ENCODE results near the gene EVI5L. TPM values are rescaled to one million over a fixed set of nuclear protein-coding genes. Genes with fewer than 3 reads are reported as not detected.
A peak's percentile ranks its signal among the peaks of the same experiment; 100 is the strongest.

EVI5L gene
- total RNA-seq, 1 donor from 2014 or later = 15.5 TPM

DNA sequence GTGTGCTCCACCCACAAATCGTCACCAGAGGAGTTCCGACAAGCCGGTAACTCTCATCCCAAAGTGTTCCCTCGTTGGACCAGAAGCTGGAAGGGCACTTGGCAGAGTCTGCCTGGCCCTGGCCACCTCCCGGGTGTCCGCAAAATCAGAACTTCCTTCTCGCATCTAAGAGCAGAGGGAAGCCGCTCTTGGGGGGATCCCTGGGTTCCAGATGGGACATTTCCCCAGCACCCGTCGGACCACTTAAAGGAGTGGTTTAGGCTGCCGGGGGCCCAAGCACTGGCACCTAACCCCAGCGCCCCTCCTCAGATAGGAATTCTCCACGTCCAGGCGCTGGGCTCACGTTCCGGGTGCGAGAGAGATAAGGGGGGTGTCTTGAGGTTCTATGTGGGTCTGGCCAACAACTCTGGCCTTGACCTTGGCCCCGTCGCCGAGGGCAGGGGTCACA is 72.8 kb downstream of the EVI5L start:
- H3K36me3 ChIP-seq = no peaks in the 10 kb centered on the region
- peaks cover 22% of the 10 kb centered on the region for H3K4me1 ChIP-seq
- no peak for DNase-seq
- H3K27me3 ChIP-seq = no peaks in the 10 kb centered on the region
- intact Hi-C loops (cut with DNase I) = no loop called here
- peak overlapping the region; percentile 82 for H3K4me3 ChIP-seq
- TF ChIP-seq, protein P1, sequence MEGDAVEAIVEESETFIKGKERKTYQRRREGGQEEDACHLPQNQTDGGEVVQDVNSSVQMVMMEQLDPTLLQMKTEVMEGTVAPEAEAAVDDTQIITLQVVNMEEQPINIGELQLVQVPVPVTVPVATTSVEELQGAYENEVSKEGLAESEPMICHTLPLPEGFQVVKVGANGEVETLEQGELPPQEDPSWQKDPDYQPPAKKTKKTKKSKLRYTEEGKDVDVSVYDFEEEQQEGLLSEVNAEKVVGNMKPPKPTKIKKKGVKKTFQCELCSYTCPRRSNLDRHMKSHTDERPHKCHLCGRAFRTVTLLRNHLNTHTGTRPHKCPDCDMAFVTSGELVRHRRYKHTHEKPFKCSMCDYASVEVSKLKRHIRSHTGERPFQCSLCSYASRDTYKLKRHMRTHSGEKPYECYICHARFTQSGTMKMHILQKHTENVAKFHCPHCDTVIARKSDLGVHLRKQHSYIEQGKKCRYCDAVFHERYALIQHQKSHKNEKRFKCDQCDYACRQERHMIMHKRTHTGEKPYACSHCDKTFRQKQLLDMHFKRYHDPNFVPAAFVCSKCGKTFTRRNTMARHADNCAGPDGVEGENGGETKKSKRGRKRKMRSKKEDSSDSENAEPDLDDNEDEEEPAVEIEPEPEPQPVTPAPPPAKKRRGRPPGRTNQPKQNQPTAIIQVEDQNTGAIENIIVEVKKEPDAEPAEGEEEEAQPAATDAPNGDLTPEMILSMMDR (IDR thresholded peaks at IDR 0.05) = no peak
- no peaks in the 10 kb centered on the region for H3K9me3 ChIP-seq
- H3K27ac ChIP-seq = peak overlapping the region; percentile 84
- peak; percentile 1 for ATAC-seq

DNA sequence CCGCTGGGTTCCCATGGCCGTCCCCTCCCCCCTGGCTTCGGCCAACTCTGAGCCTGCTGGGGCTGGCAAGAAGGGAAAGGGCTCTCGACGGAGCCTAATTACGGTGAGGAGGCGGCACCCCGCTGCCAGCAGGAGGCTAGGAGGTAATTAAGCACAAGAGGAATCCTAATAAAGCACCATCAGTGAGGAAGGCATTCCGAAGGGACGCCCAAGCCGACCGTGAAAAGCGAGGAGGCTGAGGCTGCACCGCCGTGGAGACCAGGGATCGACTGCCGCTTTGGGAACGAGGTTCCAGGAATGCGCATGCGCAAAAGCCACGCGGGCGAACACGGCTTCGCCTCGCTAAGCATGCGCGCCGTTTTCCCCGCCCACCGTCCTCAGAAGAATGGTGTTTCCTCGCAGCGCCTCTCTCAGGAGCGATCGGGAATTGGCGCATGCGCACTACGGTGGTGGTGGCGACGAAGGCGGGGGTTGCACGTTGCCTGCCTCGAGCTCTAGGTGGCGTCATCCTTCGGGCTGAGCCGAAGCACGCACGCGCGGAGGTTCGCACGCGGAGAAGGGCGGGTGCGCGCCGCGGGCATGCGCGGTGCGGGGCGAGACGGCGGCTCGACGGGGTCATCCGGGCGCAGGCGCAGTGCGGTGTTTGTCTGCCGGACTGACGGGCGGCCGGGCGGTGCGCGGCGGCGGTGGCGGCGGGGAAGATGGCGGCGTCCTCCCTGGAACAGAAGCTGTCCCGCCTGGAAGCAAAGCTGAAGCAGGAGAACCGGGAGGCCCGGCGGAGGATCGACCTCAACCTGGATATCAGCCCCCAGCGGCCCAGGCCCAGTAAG is 73.4 kb downstream of the EVI5L start, which contains the start of gene MAP2K7:
MAP2K7 (plus strand) TSS at position 634 of the 830 bp plus-strand sequence; CDS start at position 702, 68 bp downstream.
- TF ChIP-seq, protein P1 (IDR thresholded peaks at IDR 0.05) = peak; percentile 62

DNA sequence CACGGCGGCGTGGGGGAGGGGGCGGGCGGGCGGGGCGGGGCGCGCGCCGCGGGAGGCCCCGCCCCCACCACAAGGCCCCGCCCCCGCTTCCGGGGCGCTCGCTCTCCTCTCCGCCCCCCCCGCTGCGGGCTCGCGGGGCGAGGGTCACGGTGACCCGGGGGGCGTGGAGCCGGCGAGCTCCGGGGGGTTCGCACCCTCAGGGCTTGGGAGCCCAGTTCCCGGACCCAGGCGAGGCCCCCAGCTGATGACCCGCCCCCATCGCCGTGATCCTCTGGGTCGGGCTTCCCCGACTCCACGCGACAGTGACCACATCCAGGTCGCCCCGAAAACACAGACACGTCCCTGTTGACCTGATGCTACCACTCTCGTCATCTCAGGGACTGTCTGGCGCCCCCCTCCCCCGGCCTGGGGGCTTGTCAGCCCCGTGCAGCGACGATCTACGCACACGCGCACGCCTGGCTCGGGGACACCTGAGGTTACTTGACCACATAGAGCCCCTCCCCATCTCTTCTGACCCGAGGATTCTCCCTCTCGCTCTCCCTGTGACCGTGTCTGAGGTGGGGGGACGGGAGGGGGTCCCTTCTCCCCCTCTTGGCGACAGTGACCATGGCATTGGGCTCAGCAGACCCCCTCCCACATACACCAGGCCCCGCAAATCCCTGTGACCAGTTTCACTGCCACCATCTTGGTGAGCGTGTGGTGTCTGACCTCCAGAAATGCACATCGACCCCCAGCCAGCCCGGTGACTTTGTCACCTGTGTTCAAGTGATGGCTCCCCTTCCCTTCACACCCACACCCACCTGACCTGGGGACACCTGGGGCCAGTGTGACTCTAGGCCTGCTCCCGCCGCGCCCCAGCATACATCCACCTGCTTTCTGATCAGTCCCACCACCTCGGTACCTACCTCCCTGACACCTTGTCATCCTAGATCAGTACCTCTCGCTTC is 74.3 kb downstream of the EVI5L start:
- TF ChIP-seq, protein P1 (IDR thresholded peaks at IDR 0.05) = no peak
- Histone ChIP-seq H3K27ac (peak overlapping the region; percentile 74), H3K36me3 (peaks cover 1% of the 10 kb centered on the region), H3K9me3 (no peaks in the 10 kb centered on the region), H3K4me3 (peak overlapping the region; percentile 82), H3K27me3 (no peaks in the 10 kb centered on the region), H3K4me1 (peaks cover 22% of the 10 kb centered on the region)
- intact Hi-C loops (cut with DNase I) = no loop called here
- peak; percentile 61 for ATAC-seq
- DNase-seq = peak; percentile 85

More for the DNA sequence above, 73.4 kb downstream of the EVI5L start, which contains the start of gene MAP2K7:
- Histone ChIP-seq H3K9me3 (no peaks in the 10 kb centered on the region), H3K4me3 (peak within 1 kb of the TSS; percentile 82), H3K36me3 (no peaks in the 10 kb centered on the region), H3K27ac (peak within 1 kb of the TSS; percentile 84), H3K4me1 (peaks cover 22% of the 10 kb centered on the region), H3K27me3 (no peaks in the 10 kb centered on the region)
- intact Hi-C loops (cut with DNase I) = no loop called here
- peak; percentile 91 for ATAC-seq
- peak; percentile 100 for DNase-seq

- Histone ChIP-seq H3K9me3 (no peaks in the 10 kb centered on the region), H3K27me3 (no peaks in the 10 kb centered on the region), H3K27ac (no peak overlapping the region), H3K36me3 (peaks cover 10% of the 10 kb centered on the region), H3K4me1 (peaks cover 22% of the 10 kb centered on the region), H3K4me3 (no peak overlapping the region)
- TF ChIP-seq, protein P1 (IDR thresholded peaks at IDR 0.05) = no peak
- ATAC-seq (no peak), DNase-seq (no peak)
- intact Hi-C loops (cut with DNase I) = no loop called here
Observed at GRCh38 chr19:7905268-7905667, 75.2 kb downstream of the EVI5L start.

- Histone ChIP-seq H3K9me3 (no peaks in the 10 kb centered on the region), H3K27ac (no peak overlapping the region), H3K27me3 (no peaks in the 10 kb centered on the region), H3K4me1 (peaks cover 22% of the 10 kb centered on the region), H3K4me3 (no peak overlapping the region), H3K36me3 (peaks cover 16% of the 10 kb centered on the region)
- intact Hi-C loops (cut with DNase I) = no loop called here
- TF ChIP-seq, protein P1 (IDR thresholded peaks at IDR 0.05) = no peak
- ATAC-seq = no peak
- no peak for DNase-seq
Observed at GRCh38 chr19:7905859-7906258, 75.8 kb downstream of the EVI5L start.
